H1 (cell line): ENCODE results near the gene HBQ1. TPM values are rescaled to one million over a fixed set of nuclear protein-coding genes. Genes with fewer than 3 reads are reported as not detected.

ENCODE experiments used
- CTCF ChIA-PET: fragments of 300-600 bp; sonication (Branson Sonifier 250); formaldehyde crosslinking; loops from one replicate; lab custom pipeline; 2021; ENCODE audit not compliant: partially characterized antibody; lab: Charles Lee
- POLR2A ChIA-PET: fragments of 300-600 bp; sonication (Branson Sonifier 250); formaldehyde crosslinking; loops from one replicate; lab custom pipeline; 2021; ENCODE audit warnings: inconsistent platforms; ENCODE audit not compliant: partially characterized antibody; lab: Charles Lee
- DNase-seq, 2 experiments: peaks; one replicate each; pipeline versions ENCODE4 v3.0.0 to v3.0.0-alpha.2; 2010 to 2022; ENCODE audit warnings: low spot score in 2 of 2, low read depth in 1 of 2, mixed read lengths in 1 of 2
- FAIRE-seq: peaks from 2 replicates; lab custom pipeline; 2011; peaks lifted over from hg19 to GRCh38; lab: Jason Lieb, UNC
- H2AFZ ChIP-seq: 2 replicates; pipeline ENCODE4 v1.8.1; 2012; ENCODE audit warnings: low read length, inconsistent platforms
- H2AK5ac ChIP-seq: 2 replicates; pipeline ENCODE4 v1.6.1; 2013; ENCODE audit warnings: low read depth, low read length
- H2BK120ac ChIP-seq: replicated peaks from 2 replicates; pipeline ENCODE3; 2013; ENCODE audit warnings: low read depth, low read length, inconsistent platforms
- H2BK12ac ChIP-seq: 2 replicates; pipeline ENCODE4 v1.6.1; 2013; ENCODE audit warnings: low read depth, low read length
- H2BK15ac ChIP-seq: 2 replicates; pipeline ENCODE4 v1.6.1; 2013; ENCODE audit warnings: low read length
- H2BK20ac ChIP-seq: 2 replicates; pipeline ENCODE4 v1.6.1; 2013; ENCODE audit warnings: low read length
- H2BK5ac ChIP-seq: 2 replicates; pipeline ENCODE4 v1.6.1; 2013; ENCODE audit warnings: low read depth, low read length
- H3K14ac ChIP-seq: 2 replicates; pipeline ENCODE4 v1.6.1; 2013; ENCODE audit warnings: inconsistent platforms; ENCODE audit not compliant: insufficient read length
- H3K18ac ChIP-seq: 2 replicates; pipeline ENCODE4 v1.6.1; 2013; ENCODE audit warnings: low read length; ENCODE audit errors: extremely low read depth
- H3K23ac ChIP-seq: 2 replicates; pipeline ENCODE4 v1.6.1; 2013; ENCODE audit warnings: inconsistent platforms; ENCODE audit not compliant: insufficient read length
- H3K23me2 ChIP-seq: 2 replicates; pipeline ENCODE4 v1.6.1; 2013; ENCODE audit warnings: low read depth, low read length
- H3K27ac ChIP-seq: 2 replicates; pipeline ENCODE4 v1.6.1; 2011; ENCODE audit warnings: low read depth, low read length, inconsistent platforms
- H3K27me3 ChIP-seq, 4 experiments: replicated peaks in 1 of 4; 1 replicate in 1 of 4; 2 replicates in 3 of 4; pipeline versions ENCODE4 v1.6.1 to v1.8.1; 2011 to 2013; ENCODE audit warnings: low read length in 3 of 4, mild to moderate bottlenecking in 3 of 4, inconsistent platforms in 2 of 4, mixed read lengths in 2 of 4, moderate library complexity in 1 of 4; ENCODE audit not compliant: control insufficient read depth in 3 of 4, insufficient read depth in 3 of 4; ENCODE audit errors: extremely low read depth in 1 of 4
- H3K36me3 ChIP-seq, 4 experiments: 2 replicates each; pipeline versions ENCODE4 v1.6.1 to v1.8.1; 2011 to 2013; ENCODE audit warnings: mild to moderate bottlenecking in 4 of 4, low read length in 3 of 4, moderate library complexity in 2 of 4, control low read depth in 1 of 4, inconsistent platforms in 1 of 4; ENCODE audit not compliant: insufficient read depth in 4 of 4, control insufficient read depth in 2 of 4
- H3K4ac ChIP-seq: replicated peaks from 2 replicates; pipeline ENCODE3; 2013; ENCODE audit warnings: low read length, low read depth, mixed read lengths, inconsistent platforms; ENCODE audit not compliant: insufficient read length
- H3K4me1 ChIP-seq, 4 experiments: replicated peaks in 1 of 4; 1 replicate in 1 of 4; 2 replicates in 3 of 4; pipeline versions ENCODE4 v1.6.1 to v1.8.1; 2011 to 2013; ENCODE audit warnings: low read length in 3 of 4, inconsistent platforms in 2 of 4, mixed read lengths in 1 of 4; ENCODE audit not compliant: insufficient read depth in 4 of 4, control insufficient read depth in 3 of 4
- H3K4me2 ChIP-seq, 2 experiments: 2 replicates each; pipeline versions ENCODE4 v1.6.1 to v1.8.1; 2011 to 2013; ENCODE audit warnings: low read depth in 2 of 2, low read length in 2 of 2, control low read depth in 1 of 2, inconsistent platforms in 1 of 2, mild to moderate bottlenecking in 1 of 2; ENCODE audit not compliant: insufficient read depth in 1 of 2
- H3K4me3 ChIP-seq, 4 experiments: fragments of 200-600, 300-600 bp in 1 of 4; sonication (generic), shearing (Covaris generic), sonication (Bioruptor Twin) in 1 of 4; 2 replicates each; pipeline versions ENCODE4 v1.5.1 to v1.8.1; 2011 to 2016; ENCODE audit warnings: low read length in 4 of 4, low read depth in 3 of 4, control low read depth in 2 of 4, inconsistent platforms in 2 of 4, mild to moderate bottlenecking in 2 of 4, mixed read lengths in 1 of 4, moderate library complexity in 1 of 4; ENCODE audit not compliant: insufficient read depth in 2 of 4; ENCODE audit errors: extremely low read depth in 1 of 4
- H3K56ac ChIP-seq: replicated peaks from 2 replicates; pipeline ENCODE3; 2013; ENCODE audit warnings: low read depth, mild to moderate bottlenecking, mixed read lengths, low read length, inconsistent platforms; ENCODE audit not compliant: insufficient read length
- H3K79me1 ChIP-seq: 2 replicates; pipeline ENCODE4 v1.6.1; 2013; ENCODE audit warnings: low read depth, low read length, control low read depth
- H3K79me2 ChIP-seq, 2 experiments: 2 replicates each; pipeline versions ENCODE4 v1.6.1 to v1.8.1; 2012 to 2013; ENCODE audit warnings: low read length in 2 of 2, mild to moderate bottlenecking in 2 of 2, inconsistent platforms in 1 of 2; ENCODE audit not compliant: insufficient read depth in 2 of 2, control insufficient read depth in 1 of 2
- H3K9ac ChIP-seq, 4 experiments: replicated peaks in 1 of 4; 1 replicate in 1 of 4; 2 replicates in 3 of 4; pipeline versions ENCODE4 v1.6.1 to v1.8.1; 2011 to 2013; ENCODE audit warnings: low read depth in 3 of 4, low read length in 3 of 4, control low read depth in 2 of 4, mild to moderate bottlenecking in 2 of 4, moderate library complexity in 2 of 4, inconsistent platforms in 1 of 4; ENCODE audit errors: extremely low read depth in 1 of 4
- H3K9me3 ChIP-seq, 2 experiments: 2 replicates each; pipeline versions ENCODE4 v1.6.1 to v1.8.1; 2012 to 2013; ENCODE audit warnings: mild to moderate bottlenecking in 2 of 2, moderate library complexity in 2 of 2, control low read depth in 1 of 2, inconsistent platforms in 1 of 2, low read depth in 1 of 2, low read length in 1 of 2, mixed read lengths in 1 of 2; ENCODE audit not compliant: insufficient read depth in 2 of 2
- H4K20me1 ChIP-seq, 2 experiments: replicated peaks in 1 of 2; 2 replicates each; pipeline versions ENCODE3 to v1.8.1; 2011 to 2013; ENCODE audit warnings: inconsistent platforms in 2 of 2, low read length in 2 of 2, mild to moderate bottlenecking in 1 of 2; ENCODE audit not compliant: insufficient read depth in 2 of 2, control insufficient read depth in 1 of 2
- H4K5ac ChIP-seq: 2 replicates; pipeline ENCODE4 v1.6.1; 2013; ENCODE audit warnings: low read length, low read depth, mixed read lengths, inconsistent platforms; ENCODE audit not compliant: insufficient read length
- H4K8ac ChIP-seq: 2 replicates; pipeline ENCODE4 v1.8.0; 2013; ENCODE audit warnings: mild to moderate bottlenecking, moderate library complexity, low read length, inconsistent platforms; ENCODE audit not compliant: insufficient read depth; ENCODE audit errors: extremely low read depth
- H4K91ac ChIP-seq: replicated peaks from 2 replicates; pipeline ENCODE3; 2013; ENCODE audit warnings: low read length, mixed read lengths, inconsistent platforms; ENCODE audit not compliant: insufficient read length
- EP300 ChIP-seq, 2 experiments: IDR thresholded peaks; 1 replicate in 1 of 2; 2 replicates in 1 of 2; pipeline ENCODE4 v1.6.1; 2011 to 2012; ENCODE audit warnings: low read depth in 2 of 2, low read length in 2 of 2, mild to moderate bottlenecking in 2 of 2, borderline replicate concordance in 1 of 2, inconsistent platforms in 1 of 2, moderate library complexity in 1 of 2
- EZH2 ChIP-seq: fragments of 200-600 bp; sonication (generic); IDR thresholded peaks from 2 replicates; pipeline ENCODE4 v1.7.1; 2012; ENCODE audit warnings: low read depth, mild to moderate bottlenecking, moderate library complexity, low read length, inconsistent platforms; ENCODE audit not compliant: severe bottlenecking
- GTF2F1 ChIP-seq: IDR thresholded peaks from 2 replicates; pipeline ENCODE4 v1.6.1; 2012; ENCODE audit warnings: low read depth, low read length, improper control_type of control experiment, borderline replicate concordance
- JUND ChIP-seq: IDR thresholded peaks from 2 replicates; pipeline ENCODE4 v1.6.1; 2011; ENCODE audit warnings: mild to moderate bottlenecking, improper control_type of control experiment, low read length
- KDM5A ChIP-seq: fragments of 200-600 bp; IDR thresholded peaks from 2 replicates; pipeline ENCODE4 v1.7.1; 2012; ENCODE audit warnings: mild to moderate bottlenecking, low read length, inconsistent platforms, mixed read lengths
- MAFK ChIP-seq: IDR thresholded peaks from 2 replicates; pipeline ENCODE4 v1.6.1; 2012; ENCODE audit warnings: low read depth, mild to moderate bottlenecking, improper control_type of control experiment, low read length
- NRF1 ChIP-seq: IDR thresholded peaks from 2 replicates; pipeline ENCODE4 v1.6.1; 2011; ENCODE audit warnings: mild to moderate bottlenecking, low read depth, low read length, improper control_type of control experiment
- SIX5 ChIP-seq: IDR thresholded peaks from 2 replicates; pipeline ENCODE4 v1.6.1; 2011; ENCODE audit warnings: mild to moderate bottlenecking, low read depth, low read length
- WGBS, 2 experiments: shearing (Covaris generic) in 1 of 2; methylation state at CpG; one replicate each; pipeline versions ENCODE4 v1.1.6 to v1.1.7; 2013 to 2015; ENCODE audit warnings: low lambda C conversion rate in 2 of 2, mixed read lengths in 2 of 2, inconsistent platforms in 1 of 2, low coverage in 1 of 2, missing lambda C conversion rate in 1 of 2; ENCODE audit not compliant: insufficient replicate concordance in 2 of 2, insufficient coverage in 1 of 2, insufficient read length in 1 of 2; ENCODE audit errors: extremely low coverage in 1 of 2, missing lambda C conversion rate in 1 of 2; 5-methylcytosine and 5-hydroxymethylcytosine counted together
- polyA plus RNA-seq, 7 experiments: library from polyadenylated mRNA; depleted of rRNA in 3 of 7; stranded (reverse) in 5 of 7; unstranded in 2 of 7; fragments of >200 nt in 5 of 7; fragments of 200-250 nt in 2 of 7; gene quantifications; 1 replicate in 5 of 7; 2 replicates in 1 of 7; 4 replicates in 1 of 7; pipeline versions ENCODE4 v1.2.1 to v1.2.3, GENCODE V29; 2011 to 2013; ENCODE audit warnings: missing spikeins in 2 of 7, mixed read lengths in 2 of 7
- total RNA-seq: library from RNA; stranded (reverse); fragmentation: NEBNext Ultra II Directional; extraction: Animal tissue kit (Norgen Biotek cat#: 25700); gene quantifications from 2 replicates; pipeline ENCODE4 v1.2.1, GENCODE V29; 2021

HBQ1 gene
- total and polyA plus RNA-seq, 2 of the 8 experiments (the other 6 are each of a cell fraction or from before 2014, with no cell fraction given), result 2.9 to 17.1 TPM

DNA sequence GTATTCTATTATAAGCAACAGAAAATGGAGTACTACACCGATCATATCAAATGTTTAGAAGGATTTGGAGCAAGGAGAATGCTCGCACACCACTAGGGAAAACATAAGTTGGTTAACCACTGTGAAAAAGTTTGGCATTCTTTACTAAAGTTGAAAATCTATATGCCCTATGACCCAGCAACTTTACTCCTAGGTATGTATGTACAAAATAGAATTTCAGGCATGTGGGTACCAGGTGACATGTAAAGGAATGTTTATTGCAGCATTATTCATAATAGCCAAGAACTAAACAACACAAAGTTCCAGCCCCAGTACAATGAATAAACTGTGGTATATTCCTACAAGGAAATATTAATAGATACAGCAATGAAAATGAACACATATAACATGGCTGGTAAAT, 33.6 kb upstream of the HBQ1 start:
- Histone ChIP-seq H4K20me1 (no peaks in the 10 kb centered on the region), H3K23me2 (no peaks in the 10 kb centered on the region), H3K4me2 (no peak overlapping the region), H3K27me3 (peaks cover 0 to 7% (median 2%) of the 10 kb centered on the region in 4 experiments; a peak in 1 of 7 replicates), H3K4me3 (no peak overlapping the region), H4K5ac (no peak overlapping the region), H3K18ac (no peak overlapping the region), H2BK15ac (no peak overlapping the region), H3K56ac (no peak overlapping the region), H2AFZ (no peak overlapping the region), H3K14ac (no peak overlapping the region), H3K27ac (no peak overlapping the region), H3K9ac (no peak overlapping the region), H2BK5ac (no peak overlapping the region), H2BK12ac (no peak overlapping the region), H4K8ac (no peak overlapping the region), H3K4ac (no peak overlapping the region), H3K4me1 (no peaks in the 10 kb centered on the region; a peak in 1 of 7 replicates), H3K79me2 (no peaks in the 10 kb centered on the region), H3K36me3 (no peaks in the 10 kb centered on the region), H3K9me3 (no peaks in the 10 kb centered on the region), H2AK5ac (no peak overlapping the region), H2BK120ac (no peak overlapping the region), H3K23ac (no peak overlapping the region), H3K79me1 (no peaks in the 10 kb centered on the region), H4K91ac (no peak overlapping the region), H2BK20ac (no peak overlapping the region)
- TF ChIP-seq EP300 (IDR thresholded peaks at IDR 0.05; ENCODE audit: borderline replicate concordance in 1 of 2, low read depth in 2 of 2, low read length in 2 of 2) (no peak), NRF1 (no peak), SIX5 (no peak), MAFK (no peak), JUND (no peak), EZH2 (no peak), GTF2F1 (no peak), KDM5A (no peak)
- WGBS, 2 experiments, result 82% methylated on average over 2 of the region's 2 CpGs; no CpG with 5 or more reads in 1 of the 2 experiments
- CTCF ChIA-PET, result no interaction called here
- POLR2A ChIA-PET, result no interaction called here
- DNase-seq, result no peak
- no peak for FAIRE-seq
